NCI-H1105 (cell line): ENCODE results near the gene RXFP4.
"Not testable (repeated sequence)": the region's sequence is repeated elsewhere in the genome, so short reads cannot be mapped to it uniquely, and the experiment has no call there.

Experiments
- DNase-seq: peaks from one replicate; lab custom pipeline; 2025; lab: John Stamatoyannopoulos, UW

Gene RXFP4, protein sequence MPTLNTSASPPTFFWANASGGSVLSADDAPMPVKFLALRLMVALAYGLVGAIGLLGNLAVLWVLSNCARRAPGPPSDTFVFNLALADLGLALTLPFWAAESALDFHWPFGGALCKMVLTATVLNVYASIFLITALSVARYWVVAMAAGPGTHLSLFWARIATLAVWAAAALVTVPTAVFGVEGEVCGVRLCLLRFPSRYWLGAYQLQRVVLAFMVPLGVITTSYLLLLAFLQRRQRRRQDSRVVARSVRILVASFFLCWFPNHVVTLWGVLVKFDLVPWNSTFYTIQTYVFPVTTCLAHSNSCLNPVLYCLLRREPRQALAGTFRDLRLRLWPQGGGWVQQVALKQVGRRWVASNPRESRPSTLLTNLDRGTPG

GRCh38 chr1:155940993-155941844 lies at the start of gene RXFP4:
Gene RXFP4, plus strand, starts transcription at chr1:155941638. Its CDS starts 72 bp downstream, at chr1:155941710.
- DNase-seq = no peak

DNA sequence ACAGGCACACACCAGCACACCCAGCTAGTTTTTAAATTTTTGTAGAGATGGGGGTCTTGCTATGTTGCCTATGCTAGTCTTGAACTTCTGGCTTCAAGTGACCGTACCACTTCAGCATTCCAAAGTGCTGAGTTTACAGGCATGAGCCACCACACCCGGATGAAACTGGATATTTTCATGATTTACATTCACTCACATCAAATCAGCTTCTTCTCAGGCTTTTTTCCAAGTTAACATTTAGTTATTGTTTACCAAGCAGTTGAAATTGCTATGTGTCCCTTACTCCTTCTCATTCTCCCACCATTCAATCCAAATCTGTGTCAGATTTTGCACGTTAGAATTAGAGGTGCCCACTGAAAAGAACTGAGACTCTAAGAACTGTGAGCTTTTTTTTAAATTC lies 48.6 kb upstream of the RXFP4 start:
- no peak for DNase-seq

GRCh38 chr1:155893389-155894142 lies 47.9 kb upstream of the RXFP4 start:
- DNase-seq = no peak

DNA sequence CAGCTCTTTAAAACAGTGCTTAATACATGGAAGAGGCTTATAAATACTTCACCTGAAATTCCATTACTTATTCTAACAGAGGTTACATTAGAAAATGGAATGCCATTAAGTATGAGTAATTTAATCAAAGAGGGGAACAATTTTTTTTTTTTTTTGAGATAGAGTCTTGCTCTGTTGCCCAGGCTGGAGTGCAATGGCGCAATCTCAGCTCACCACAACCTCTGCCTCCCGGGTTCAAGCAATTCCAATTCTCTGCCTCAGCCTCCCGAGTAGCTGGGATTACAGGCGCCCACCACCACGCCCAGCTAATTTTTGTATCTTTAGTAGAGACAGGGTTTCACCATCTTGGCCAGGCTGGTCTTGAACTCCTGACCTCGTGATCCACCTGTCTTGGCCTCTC lies 45.8 kb upstream of the RXFP4 start:
- not testable (repeated sequence) for DNase-seq

DNA sequence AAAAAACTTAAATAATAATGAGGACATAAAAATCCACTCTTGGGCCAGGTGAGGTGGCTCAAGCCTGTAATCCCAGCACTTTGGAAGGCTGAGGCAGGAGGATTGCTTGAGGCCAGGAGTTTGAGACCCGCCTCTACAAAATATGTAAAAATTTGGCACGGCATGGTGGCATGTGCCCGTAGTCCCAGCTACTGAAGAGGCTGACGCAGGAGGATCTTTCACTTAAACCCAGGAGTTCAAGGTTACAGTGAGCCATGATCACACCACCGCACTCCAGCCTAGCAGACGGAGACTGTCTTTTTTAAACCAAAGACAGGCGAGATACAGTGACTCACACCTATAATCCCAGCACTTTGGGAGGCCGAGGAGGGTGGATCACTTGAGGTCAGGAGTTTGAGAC lies 45.0 kb upstream of the RXFP4 start:
- DNase-seq = not testable (repeated sequence)

- no peak for DNase-seq
Measured at GRCh38 chr1:155897746-155898145, 43.7 kb upstream of the RXFP4 start.

GRCh38 chr1:155898888-155899287 lies 42.5 kb upstream of the RXFP4 start:
- DNase-seq = no peak

GRCh38 chr1:155899683-155900082 lies 41.8 kb upstream of the RXFP4 start:
- DNase-seq = no peak

DNA sequence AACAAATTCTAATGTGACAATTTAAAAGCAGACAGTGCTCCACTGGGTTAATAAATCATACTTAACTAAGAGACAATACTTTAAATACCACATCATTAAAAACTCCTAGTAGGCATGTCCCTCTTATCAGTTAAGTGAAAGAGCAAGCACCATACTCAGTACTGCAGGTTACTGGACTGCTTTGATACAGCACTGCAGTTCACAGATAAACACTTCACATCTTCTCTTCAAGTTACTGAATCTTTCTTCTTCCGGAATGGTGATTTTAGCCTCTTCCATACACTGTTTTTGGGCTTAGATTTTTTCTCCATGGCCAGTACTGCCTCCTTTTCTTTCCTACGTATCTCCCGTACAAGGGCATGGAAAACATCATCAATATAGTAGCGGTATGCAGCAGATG lies 41.3 kb upstream of the RXFP4 start:
- no peak for DNase-seq

DNA sequence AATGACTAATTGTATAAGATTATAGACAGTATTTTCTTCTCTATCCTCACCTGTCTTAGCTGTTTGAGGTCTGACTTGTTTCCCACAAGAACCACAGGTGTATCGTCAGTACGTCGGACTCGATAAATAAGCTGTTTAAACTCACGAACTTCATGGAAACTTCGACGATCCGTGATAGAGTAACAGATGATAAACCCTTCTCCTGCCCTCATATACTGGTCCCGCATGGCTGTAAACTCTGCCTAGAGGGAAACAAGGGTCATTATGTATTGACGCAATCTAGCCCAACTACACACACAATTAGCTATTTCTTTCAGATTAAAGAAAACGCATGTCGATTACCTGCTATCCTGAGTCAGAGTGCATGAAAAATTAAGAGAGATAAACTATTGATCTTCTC lies 37.2 kb upstream of the RXFP4 start:
- DNase-seq = no peak

DNA sequence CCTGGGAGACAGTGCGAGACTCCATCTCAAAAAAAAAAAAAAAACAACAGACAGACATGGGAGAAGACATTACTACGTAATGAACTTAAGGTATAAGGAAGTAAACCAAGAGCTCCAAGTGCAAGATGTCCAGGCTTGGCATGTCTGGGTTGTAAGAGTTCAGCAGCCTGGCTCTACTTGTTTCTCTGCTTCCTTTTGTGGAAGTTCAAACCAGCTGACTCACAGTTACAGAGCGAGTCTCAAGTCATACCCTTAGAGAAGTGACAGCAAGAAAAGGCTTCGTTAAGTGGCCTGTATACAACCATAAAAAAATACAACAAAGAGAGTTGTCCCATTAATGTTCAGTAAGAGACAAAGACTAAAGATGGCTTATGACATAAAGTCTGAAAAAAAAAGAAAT lies 31.5 kb upstream of the RXFP4 start:
- DNase-seq = no peak

DNA sequence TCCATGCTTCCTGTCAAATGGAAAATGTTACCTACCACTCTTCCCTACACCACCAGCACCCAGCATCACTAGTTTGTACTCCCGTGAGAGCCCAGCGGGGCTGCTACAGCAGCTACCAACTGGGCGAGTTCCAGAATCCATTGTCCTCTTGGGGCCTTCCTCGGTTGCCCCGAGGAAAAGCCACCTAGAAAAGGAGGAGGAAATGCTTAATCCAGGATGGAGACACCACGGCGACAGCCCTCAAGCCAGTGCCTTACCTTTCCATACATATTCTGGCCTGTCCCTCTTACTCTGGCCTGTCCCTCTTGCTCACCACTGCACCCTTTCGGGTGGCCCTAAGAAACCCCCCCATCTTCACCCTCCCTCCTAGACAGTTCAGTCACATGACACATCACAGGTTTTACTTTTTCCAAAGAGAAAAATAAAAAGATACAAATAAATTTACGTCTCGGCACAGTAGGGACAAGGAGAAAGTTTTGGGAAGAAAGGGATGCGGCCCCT lies 30.8 kb upstream of the RXFP4 start:
- peak; percentile 41 for DNase-seq

- peak; percentile 74 for DNase-seq
Measured at GRCh38 chr1:155911156-155912055, 30.0 kb upstream of the RXFP4 start, which contains the start of gene RIT1. Gene RIT1, minus strand, starts transcription at chr1:155911349. Its CDS starts 588 bp downstream, at chr1:155910761.

GRCh38 chr1:155912056-155912536 lies 29.3 kb upstream of the RXFP4 start:
- no peak for DNase-seq

DNA sequence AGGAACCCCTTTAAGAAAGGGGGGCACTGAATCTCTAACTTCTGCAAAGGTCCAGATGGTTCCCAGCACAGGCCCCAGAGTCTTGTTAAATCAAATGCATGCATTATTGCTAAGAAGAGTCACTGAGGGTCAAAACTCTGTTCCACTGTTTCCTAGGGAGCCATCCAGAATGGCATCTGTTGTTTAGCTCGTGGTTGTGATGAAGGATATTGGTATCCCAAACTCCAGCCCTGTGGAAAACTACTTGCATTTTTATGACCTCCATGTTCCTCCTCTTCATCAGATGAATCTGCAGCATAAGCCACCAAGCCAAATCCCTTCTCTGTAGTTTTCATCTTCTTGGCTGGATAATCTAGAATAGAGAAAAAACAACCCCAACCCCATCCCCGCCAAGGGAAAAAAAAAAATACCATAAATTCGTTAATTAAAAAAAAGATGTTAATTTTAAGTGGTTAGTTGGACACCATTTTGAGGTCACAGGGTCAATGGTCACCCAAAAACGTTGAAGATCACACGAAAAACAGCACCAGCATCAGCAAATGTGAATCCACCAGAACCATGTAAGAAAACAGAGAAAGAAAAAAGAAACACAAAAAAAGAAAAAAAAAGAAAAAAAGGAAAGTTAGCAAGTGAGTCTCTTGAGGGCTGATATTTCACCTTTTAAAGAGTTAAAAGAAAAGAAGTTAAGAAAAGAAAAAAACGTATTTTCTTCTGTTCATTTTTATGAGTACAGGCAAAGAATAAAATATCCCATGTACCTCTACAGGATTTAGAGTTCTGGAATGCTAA lies 27.3 kb upstream of the RXFP4 start:
- no peak for DNase-seq

- no peak for DNase-seq
Measured at GRCh38 chr1:155918660-155919059, 22.8 kb upstream of the RXFP4 start.

DNA sequence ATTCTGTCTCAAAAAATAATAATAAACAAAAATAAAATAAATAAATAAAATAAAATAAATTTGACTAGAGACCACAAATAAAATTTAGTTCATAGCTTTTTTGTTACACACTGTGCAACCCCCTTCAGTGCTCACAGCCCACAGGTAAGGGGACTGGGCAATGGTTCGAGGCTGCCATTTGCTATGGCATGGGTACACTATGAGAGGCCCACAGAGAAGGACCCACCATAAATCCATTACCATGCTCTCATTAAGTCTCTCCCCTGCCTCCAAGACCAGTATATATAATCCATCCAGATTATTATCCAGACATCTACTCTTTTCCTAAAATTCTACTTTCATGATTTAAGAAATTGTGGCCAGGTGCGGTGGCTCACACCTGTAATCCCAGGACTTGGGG lies 21.6 kb upstream of the RXFP4 start:
- no peak for DNase-seq

GRCh38 chr1:155920717-155921116 lies 20.7 kb upstream of the RXFP4 start:
- DNase-seq = no peak

DNA sequence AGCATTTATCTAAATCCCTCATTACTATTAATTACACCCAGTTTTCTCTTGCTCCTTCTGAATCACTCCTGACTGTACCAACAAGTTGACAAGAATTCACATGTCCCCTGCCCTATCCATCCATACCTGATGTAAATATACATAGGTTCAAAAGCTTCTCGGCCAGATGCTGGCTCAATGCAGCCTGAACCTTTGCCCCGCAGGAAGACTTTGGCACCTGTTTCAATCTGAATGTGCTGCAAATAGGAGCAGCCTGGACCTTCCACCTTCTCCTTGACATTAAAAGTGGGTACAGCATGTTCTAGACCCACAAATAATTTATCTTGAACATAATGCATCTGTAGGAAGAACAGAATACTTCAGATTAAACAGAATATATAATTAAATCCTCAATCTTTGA lies 15.9 kb upstream of the RXFP4 start:
- DNase-seq = no peak

GRCh38 chr1:155929057-155929456 lies 12.4 kb upstream of the RXFP4 start:
- no peak for DNase-seq
